ENCODE measurements around the gene NR1I2. TPM values are rescaled to one million over a fixed set of nuclear protein-coding genes. Genes with fewer than 3 reads are reported as not detected.

The NR1I2 gene
- total RNA-seq: 0.12 TPM
- long read RNA-seq, partial matches to known transcripts: 1 of 2 reads
- long read RNA-seq, other reads (novel, unspliced or antisense): 1 of 2 reads

DNA sequence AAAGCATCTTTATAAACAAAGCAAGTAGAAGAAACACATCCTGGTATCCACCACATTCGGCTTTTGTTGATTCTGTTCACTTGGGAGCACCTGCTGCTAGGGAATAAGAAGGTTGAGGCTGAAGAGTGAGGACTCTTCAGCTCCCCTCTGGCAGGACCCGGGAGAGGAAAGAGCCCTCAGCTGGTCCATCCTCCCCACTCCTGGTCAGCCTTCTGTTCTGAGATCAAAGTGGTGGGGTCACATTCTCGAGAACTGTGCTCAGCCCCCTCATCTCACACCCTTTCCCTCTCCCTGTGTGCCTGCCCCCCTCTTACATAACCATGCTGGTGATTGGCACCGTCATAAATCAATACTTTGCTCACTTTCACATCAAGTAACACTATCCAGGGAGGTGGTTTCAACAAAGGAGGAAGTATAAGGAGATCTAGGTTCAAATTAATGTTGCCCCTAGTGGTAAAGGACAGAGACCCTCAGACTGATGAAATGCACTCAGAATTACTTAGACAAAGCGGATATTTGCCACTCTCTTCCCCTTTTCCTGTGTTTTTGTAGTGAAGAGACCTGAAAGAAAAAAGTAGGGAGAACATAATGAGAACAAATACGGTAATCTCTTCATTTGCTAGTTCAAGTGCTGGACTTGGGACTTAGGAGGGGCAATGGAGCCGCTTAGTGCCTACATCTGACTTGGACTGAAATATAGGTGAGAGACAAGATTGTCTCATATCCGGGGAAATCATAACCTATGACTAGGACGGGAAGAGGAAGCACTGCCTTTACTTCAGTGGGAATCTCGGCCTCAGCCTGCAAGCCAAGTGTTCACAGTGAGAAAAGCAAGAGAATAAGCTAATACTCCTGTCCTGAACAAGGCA, at the start of gene NR1I2:
TSS of gene NR1I2 (plus strand) at position 772 of the 869 bp plus-strand sequence.
- DNase-seq: no peak
- intact Hi-C loops (cut with micrococcal nuclease): no loop called here
- ATAC-seq: no peak

DNA sequence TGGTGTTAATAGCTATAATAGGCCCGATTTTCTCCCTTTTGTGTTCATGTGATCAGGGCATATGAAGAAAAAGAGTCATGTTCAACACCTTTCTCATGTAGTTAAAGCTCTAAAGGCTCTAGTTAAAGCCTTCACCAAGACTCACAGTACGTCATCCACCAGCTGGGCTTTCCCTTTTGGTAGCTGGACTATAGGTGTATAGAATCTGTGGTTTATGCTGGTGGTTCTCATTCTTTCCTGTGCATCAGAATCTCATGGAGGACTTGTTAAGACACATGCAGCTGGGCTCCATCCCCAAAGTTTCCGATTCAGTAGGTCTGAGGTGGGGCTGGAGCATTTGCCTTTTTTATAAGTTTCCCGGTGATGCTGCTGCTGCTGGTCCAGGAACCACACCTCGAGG, 48.1 kb upstream of the NR1I2 start:
- intact Hi-C loops (cut with micrococcal nuclease): no loop called here
- DNase-seq (no peak), ATAC-seq (no peak)

DNA sequence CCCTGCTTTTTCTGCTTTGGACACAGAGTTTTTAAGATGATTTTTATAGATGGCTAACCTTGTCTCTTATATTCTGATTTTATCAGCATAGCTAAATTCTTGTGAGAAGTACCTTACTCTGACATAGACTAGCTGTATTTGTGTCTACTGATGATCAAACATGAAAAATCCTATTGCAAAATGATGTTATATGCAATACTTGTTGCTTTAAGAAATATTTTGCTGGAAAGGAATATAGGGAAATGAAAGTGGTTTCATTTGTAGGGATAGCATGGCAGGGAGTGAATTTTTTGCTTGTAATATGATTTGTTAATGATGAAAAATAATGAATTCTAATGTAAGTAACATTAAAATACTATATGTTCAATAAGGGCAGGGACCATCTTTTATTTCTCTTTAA, 43.2 kb upstream of the NR1I2 start:
- intact Hi-C loops (cut with micrococcal nuclease): no loop called here
- no peak for ATAC-seq
- DNase-seq: no peak

- DNase-seq (no peak), ATAC-seq (no peak)
- intact Hi-C loops (cut with micrococcal nuclease): no loop called here
Observed at GRCh38 chr3:119741657-119742590, 40.0 kb upstream of the NR1I2 start.

GRCh38 chr3:119743921-119744320, 38.0 kb upstream of the NR1I2 start:
- DNase-seq (no peak), ATAC-seq (no peak)
- intact Hi-C loops (cut with micrococcal nuclease): no loop called here

- no peak for ATAC-seq
- DNase-seq: no peak
- intact Hi-C loops (cut with micrococcal nuclease): no loop called here
Observed at GRCh38 chr3:119745942-119746341, 36.0 kb upstream of the NR1I2 start.

DNA sequence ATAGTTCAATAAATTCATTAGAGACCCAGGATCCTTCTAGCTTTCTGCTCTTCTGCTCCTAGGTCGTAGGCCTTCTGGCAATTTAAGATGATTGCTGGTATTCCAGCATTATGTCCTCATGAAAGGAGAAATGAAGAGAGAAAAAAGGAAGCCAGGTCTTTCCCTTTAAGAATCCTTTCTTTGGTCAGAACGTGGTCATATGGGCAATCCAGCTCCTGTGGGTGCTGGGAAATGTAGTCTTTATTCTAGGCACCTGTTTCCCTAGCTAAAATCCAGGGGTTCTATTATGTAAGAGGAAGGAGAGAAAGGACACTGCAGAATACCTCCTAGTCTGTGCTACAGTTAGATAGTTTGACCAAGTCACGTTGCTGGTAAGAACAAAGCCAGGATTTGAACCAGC, 35.5 kb upstream of the NR1I2 start:
- no peak for ATAC-seq
- intact Hi-C loops (cut with micrococcal nuclease): no loop called here
- DNase-seq: no peak

DNA sequence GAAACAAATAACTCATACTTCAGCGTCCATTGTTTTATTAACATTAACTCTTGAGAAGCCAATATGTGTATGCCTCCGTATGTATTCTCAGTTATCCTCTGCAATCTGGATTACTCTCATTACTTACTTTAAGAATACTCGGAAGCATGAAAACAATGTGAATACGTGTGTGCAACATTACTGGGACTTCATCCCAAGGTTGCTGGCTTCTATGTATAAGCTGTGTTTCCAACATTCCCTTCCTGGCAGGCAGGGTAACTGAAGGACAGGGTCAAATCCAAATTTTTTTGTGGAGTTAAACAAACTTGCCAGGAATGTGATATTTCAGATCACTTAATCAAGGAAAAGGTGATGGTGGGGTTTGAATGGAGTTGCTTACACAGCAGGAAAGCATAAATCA, 34.5 kb upstream of the NR1I2 start:
- no peak for DNase-seq
- no peak for ATAC-seq
- intact Hi-C loops (cut with micrococcal nuclease): no loop called here

DNA sequence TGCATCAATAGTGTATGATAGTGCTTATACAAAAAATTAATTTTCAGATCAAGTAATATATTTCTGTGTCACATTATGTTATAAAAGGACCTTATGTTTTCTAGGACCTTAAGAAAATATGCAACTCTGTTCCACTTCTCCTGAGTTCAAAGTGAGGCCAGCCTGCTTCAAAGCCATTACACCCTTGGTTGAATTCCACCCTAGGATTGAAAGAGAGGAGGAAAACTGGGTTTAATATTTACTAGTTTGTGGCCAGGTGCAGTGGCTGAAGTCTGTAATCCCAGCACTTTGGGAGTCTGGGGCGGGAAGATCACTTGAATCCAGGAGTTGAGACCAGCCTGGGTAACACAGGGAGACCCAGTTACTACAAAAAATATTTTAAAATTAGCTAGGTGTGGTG, 32.9 kb upstream of the NR1I2 start:
- intact Hi-C loops (cut with micrococcal nuclease): no loop called here
- no peak for ATAC-seq
- DNase-seq: no peak

GRCh38 chr3:119751423-119751822, 30.5 kb upstream of the NR1I2 start:
- DNase-seq: no peak
- intact Hi-C loops (cut with micrococcal nuclease): no loop called here
- no peak for ATAC-seq

DNA sequence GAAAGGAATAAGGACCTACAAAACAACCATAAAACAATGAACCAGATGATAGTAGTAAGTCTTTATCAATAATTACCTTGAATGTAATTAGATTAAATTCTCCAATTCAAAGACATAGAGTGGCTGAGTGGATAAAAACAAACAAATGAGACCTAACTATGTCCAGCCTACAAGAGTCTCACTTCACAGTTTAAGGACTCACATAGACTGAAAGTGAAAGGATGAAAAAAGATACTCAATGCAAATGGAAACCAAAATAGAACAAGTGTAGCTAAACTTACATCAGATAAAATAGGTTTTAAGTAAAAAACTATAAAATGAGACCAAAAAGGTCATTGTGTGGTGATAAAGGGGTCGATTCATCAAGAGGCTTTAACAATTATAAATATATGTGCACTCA, 21.9 kb upstream of the NR1I2 start:
- intact Hi-C loops (cut with micrococcal nuclease): no loop called here
- ATAC-seq (no peak), DNase-seq (no peak)

- intact Hi-C loops (cut with micrococcal nuclease): no loop called here
- no peak for ATAC-seq
- DNase-seq: no peak
Observed at GRCh38 chr3:119762876-119763275, 19.0 kb upstream of the NR1I2 start.

DNA sequence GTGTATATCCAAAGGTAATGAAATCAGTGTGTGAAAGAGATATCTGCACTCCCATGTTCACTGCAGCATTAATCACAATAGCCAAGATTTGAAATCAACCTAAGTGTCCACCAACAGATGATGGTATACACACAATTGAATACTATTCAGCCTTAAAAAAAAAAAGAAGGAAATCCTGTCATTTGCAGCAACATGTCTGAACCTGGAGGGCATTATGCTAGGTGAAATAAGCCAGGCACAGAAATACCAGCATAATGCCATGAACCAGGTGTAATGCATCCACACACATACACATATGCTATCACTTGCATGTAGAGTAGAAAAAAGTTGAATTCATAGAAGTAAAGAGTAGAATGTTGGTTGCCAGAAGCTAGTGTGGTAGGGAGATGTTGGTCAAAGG, 18.4 kb upstream of the NR1I2 start:
- intact Hi-C loops (cut with micrococcal nuclease): no loop called here
- no peak for DNase-seq
- no peak for ATAC-seq

- ATAC-seq (no peak), DNase-seq (no peak)
- intact Hi-C loops (cut with micrococcal nuclease): no loop called here
Observed at GRCh38 chr3:119765239-119765638, 16.7 kb upstream of the NR1I2 start.

GRCh38 chr3:119767936-119768601, 13.8 kb upstream of the NR1I2 start:
- ATAC-seq (no peak), DNase-seq (no peak)
- intact Hi-C loops (cut with micrococcal nuclease): no loop called here

DNA sequence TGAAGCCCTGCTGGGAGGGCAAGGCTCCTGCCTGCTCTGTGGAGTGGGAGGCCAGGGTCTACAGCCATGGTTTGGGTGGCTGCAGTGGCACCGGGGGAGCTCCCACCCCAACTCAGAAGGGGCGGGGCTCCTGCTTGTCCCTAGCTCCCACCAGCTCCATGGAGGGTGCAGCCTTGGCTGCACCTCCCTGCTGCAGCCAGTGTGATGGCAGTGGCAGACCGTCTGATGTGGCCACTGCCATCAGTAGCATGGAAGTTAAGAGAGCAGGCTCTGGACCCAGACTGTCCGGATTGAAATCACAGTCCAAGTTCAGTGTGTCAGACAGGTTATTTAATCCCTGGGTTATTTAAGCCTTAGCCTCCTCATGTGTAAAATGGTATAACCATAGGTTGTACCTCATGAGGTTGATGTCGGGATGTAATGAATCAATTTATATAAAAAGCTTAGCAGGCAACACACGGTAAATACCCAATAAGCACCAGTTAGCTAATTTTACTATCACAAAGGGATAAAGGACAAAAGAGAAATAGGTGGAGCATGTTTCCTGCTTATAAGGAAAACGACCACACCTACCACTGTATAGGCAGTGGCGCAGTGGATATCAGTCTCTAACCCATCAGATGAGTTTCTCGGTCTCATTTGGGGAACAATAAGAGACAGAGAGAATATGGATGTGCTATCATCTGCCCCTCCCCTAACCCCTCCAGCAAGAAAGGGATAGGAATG, 13.1 kb upstream of the NR1I2 start:
- DNase-seq: no peak
- intact Hi-C loops (cut with micrococcal nuclease): no loop called here
- no peak for ATAC-seq

DNA sequence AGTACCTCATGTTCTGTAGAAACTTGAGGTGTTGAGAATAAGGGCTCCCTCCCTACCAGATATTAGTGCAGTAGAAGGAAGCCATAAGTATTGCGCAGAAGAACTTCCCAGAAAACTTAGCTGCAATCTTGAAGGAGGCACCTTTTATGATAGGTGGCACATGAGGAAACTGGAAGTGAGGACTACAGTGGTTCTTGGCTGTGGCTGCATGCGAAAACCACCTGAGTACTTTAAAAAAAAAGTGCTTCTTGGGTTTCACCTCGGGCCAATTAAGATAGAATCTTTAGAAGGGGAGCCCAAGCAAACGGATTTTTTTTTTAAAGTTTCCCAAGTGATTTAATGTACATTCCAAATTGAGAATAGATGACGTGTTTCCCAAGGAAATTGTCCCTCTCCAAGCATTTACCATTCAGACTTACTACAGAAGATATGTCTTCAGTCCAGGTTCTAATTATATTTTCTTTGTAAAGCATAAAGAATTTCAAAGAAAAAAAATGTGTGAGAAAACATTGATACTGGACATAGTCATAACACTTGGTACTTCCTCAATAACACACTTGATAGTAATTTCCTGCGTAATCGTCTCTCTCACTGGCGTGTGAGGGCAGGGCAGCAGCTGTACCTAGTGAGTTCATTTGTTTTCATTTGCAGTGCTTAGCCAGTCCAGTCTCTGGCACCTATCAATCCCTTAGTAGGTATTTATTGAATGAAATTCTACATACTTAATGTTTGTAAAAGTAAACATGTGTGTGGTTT, 12.3 kb upstream of the NR1I2 start:
- DNase-seq (no peak), ATAC-seq (no peak)
- intact Hi-C loops (cut with micrococcal nuclease): no loop called here

DNA sequence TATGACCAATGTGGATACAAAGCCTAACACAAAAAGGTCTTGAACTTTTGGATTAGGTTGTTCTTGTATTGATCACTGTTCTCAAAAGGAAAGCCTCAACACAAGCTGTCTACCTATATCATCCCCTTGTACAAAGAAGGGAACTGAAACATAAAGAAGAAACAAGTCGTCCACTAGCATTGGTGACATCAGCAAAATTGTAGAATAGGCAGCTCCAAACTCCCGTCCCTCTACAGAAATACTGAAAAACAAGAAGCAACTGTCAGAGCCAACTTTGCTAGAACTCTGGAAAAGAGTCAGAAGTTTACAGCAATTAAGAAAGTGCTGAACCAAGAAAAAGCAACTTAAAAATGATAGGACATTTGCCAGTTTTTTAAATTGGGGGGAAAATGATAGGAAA, 7.5 kb upstream of the NR1I2 start:
- ATAC-seq (no peak), DNase-seq (no peak)
- intact Hi-C loops (cut with micrococcal nuclease): no loop called here
